ENCODE data around the gene GP1BB. TPM values are rescaled to one million over a fixed set of nuclear protein-coding genes. Genes with fewer than 3 reads are reported as not detected.

Gene GP1BB
- total and polyA plus RNA-seq, 2 donors = 1.6 to 2.2 TPM

- 54% methylated on average over 27 of the region's 27 CpGs for WGBS
- H3K36me3 ChIP-seq (ENCODE audit: insufficient read depth) = no peaks in the 10 kb centered on the region
- H3K27ac ChIP-seq (ENCODE audit: low read depth) = no peak overlapping the region
- no peak overlapping the region for H3K4me3 ChIP-seq (ENCODE audit: low read depth, low read length)
- no peaks in the 10 kb centered on the region for H3K4me1 ChIP-seq (ENCODE audit: insufficient read depth)
- no peak for DNase-seq (ENCODE audit: extremely low spot score)
Observed at GRCh38 chr22:19750507-19751490, 27.5 kb downstream of the GP1BB start.

GRCh38 chr22:19751497-19752245, 28.3 kb downstream of the GP1BB start:
- WGBS = 89% methylated on average over 14 of the region's 14 CpGs

GRCh38 chr22:19753090-19753842, 29.9 kb downstream of the GP1BB start:
- no peak overlapping the region for H3K4me3 ChIP-seq (ENCODE audit: low read depth, low read length)
- no peaks in the 10 kb centered on the region for H3K4me1 ChIP-seq (ENCODE audit: insufficient read depth)
- H3K27ac ChIP-seq (ENCODE audit: low read depth) = no peak overlapping the region
- no peak for DNase-seq (ENCODE audit: extremely low spot score)
- 86% methylated on average over 10 of the region's 10 CpGs for WGBS
- no peaks in the 10 kb centered on the region for H3K36me3 ChIP-seq (ENCODE audit: insufficient read depth)

More at GRCh38 chr22:19751497-19752245, 28.3 kb downstream of the GP1BB start:
- Histone ChIP-seq H3K27ac (ENCODE audit: low read depth) (no peak overlapping the region), H3K4me3 (ENCODE audit: low read depth, low read length) (no peak overlapping the region), H3K36me3 (ENCODE audit: insufficient read depth) (no peaks in the 10 kb centered on the region), H3K4me1 (ENCODE audit: insufficient read depth) (no peaks in the 10 kb centered on the region)
- DNase-seq (ENCODE audit: extremely low spot score) = no peak

GRCh38 chr22:19753996-19754700, 30.8 kb downstream of the GP1BB start:
- H3K36me3 ChIP-seq (ENCODE audit: insufficient read depth) = no peaks in the 10 kb centered on the region

GRCh38 chr22:19754701-19755144, 31.4 kb downstream of the GP1BB start:
- H3K27ac ChIP-seq (ENCODE audit: low read depth) = no peak overlapping the region
- no peak overlapping the region for H3K4me3 ChIP-seq (ENCODE audit: low read depth, low read length)
- no peaks in the 10 kb centered on the region for H3K36me3 ChIP-seq (ENCODE audit: insufficient read depth)
- no peaks in the 10 kb centered on the region for H3K4me1 ChIP-seq (ENCODE audit: insufficient read depth)
- no peak for DNase-seq (ENCODE audit: extremely low spot score)
- WGBS = 27% methylated on average over 14 of the region's 14 CpGs

More at GRCh38 chr22:19753996-19754700, 30.8 kb downstream of the GP1BB start:
- H3K4me3 ChIP-seq (ENCODE audit: low read depth, low read length) = no peak overlapping the region
- H3K4me1 ChIP-seq (ENCODE audit: insufficient read depth) = no peaks in the 10 kb centered on the region
- H3K27ac ChIP-seq (ENCODE audit: low read depth) = no peak overlapping the region
- WGBS = 66% methylated on average over 14 of the region's 14 CpGs
- DNase-seq (ENCODE audit: extremely low spot score) = no peak

GRCh38 chr22:19755145-19755710, 31.9 kb downstream of the GP1BB start:
- no peak for DNase-seq (ENCODE audit: extremely low spot score)
- H3K4me1 ChIP-seq (ENCODE audit: insufficient read depth) = no peaks in the 10 kb centered on the region
- H3K4me3 ChIP-seq (ENCODE audit: low read depth, low read length) = no peak overlapping the region
- no peak overlapping the region for H3K27ac ChIP-seq (ENCODE audit: low read depth)
- WGBS = 1% methylated on average over 59 of the region's 59 CpGs
- no peaks in the 10 kb centered on the region for H3K36me3 ChIP-seq (ENCODE audit: insufficient read depth)

- H3K4me1 ChIP-seq (ENCODE audit: insufficient read depth) = no peaks in the 10 kb centered on the region
- no peak overlapping the region for H3K4me3 ChIP-seq (ENCODE audit: low read depth, low read length)
- no peak overlapping the region for H3K27ac ChIP-seq (ENCODE audit: low read depth)
- DNase-seq (ENCODE audit: extremely low spot score) = no peak
- no peaks in the 10 kb centered on the region for H3K36me3 ChIP-seq (ENCODE audit: insufficient read depth)
- WGBS = 4% methylated on average over 26 of the region's 26 CpGs
Observed at GRCh38 chr22:19755722-19756287, 32.5 kb downstream of the GP1BB start.

- Histone ChIP-seq H3K36me3 (ENCODE audit: insufficient read depth) (no peaks in the 10 kb centered on the region), H3K4me1 (ENCODE audit: insufficient read depth) (no peaks in the 10 kb centered on the region), H3K27ac (ENCODE audit: low read depth) (no peak overlapping the region), H3K4me3 (ENCODE audit: low read depth, low read length) (no peak overlapping the region)
- DNase-seq (ENCODE audit: extremely low spot score) = no peak
- 3% methylated on average over 75 of the region's 76 CpGs for whole genome bisulfite sequencing
Observed at GRCh38 chr22:19756288-19757128, 33.2 kb downstream of the GP1BB start.

GRCh38 chr22:19757140-19757984, 34.0 kb downstream of the GP1BB start:
- Histone ChIP-seq H3K27ac (ENCODE audit: low read depth) (no peak overlapping the region), H3K4me3 (ENCODE audit: low read depth, low read length) (no peak overlapping the region), H3K36me3 (ENCODE audit: insufficient read depth) (no peaks in the 10 kb centered on the region), H3K4me1 (ENCODE audit: insufficient read depth) (no peaks in the 10 kb centered on the region)
- no peak for DNase-seq (ENCODE audit: extremely low spot score)
- 36% methylated on average over 16 of the region's 16 CpGs for WGBS

GRCh38 chr22:19757985-19758895, 34.9 kb downstream of the GP1BB start:
- no peaks in the 10 kb centered on the region for H3K36me3 ChIP-seq (ENCODE audit: insufficient read depth)
- 33% methylated on average over 43 of the region's 43 CpGs for WGBS
- H3K27ac ChIP-seq (ENCODE audit: low read depth) = no peak overlapping the region
- H3K4me3 ChIP-seq (ENCODE audit: low read depth, low read length) = no peak overlapping the region
- no peaks in the 10 kb centered on the region for H3K4me1 ChIP-seq (ENCODE audit: insufficient read depth)
- no peak for DNase-seq (ENCODE audit: extremely low spot score)
